ENCODE data around the gene LRRC2.
"Not testable (repeated sequence)": the region's sequence is repeated elsewhere in the genome, so short reads cannot be mapped to it uniquely, and the experiment has no call there.

LRRC2 gene

GRCh38 chr3:46494491-46494890 lies 71.6 kb downstream of the LRRC2 start:
- DNase-seq = not testable (repeated sequence)

GRCh38 chr3:46492890-46493547 lies 73.1 kb downstream of the LRRC2 start:
- no peak for DNase-seq

DNA sequence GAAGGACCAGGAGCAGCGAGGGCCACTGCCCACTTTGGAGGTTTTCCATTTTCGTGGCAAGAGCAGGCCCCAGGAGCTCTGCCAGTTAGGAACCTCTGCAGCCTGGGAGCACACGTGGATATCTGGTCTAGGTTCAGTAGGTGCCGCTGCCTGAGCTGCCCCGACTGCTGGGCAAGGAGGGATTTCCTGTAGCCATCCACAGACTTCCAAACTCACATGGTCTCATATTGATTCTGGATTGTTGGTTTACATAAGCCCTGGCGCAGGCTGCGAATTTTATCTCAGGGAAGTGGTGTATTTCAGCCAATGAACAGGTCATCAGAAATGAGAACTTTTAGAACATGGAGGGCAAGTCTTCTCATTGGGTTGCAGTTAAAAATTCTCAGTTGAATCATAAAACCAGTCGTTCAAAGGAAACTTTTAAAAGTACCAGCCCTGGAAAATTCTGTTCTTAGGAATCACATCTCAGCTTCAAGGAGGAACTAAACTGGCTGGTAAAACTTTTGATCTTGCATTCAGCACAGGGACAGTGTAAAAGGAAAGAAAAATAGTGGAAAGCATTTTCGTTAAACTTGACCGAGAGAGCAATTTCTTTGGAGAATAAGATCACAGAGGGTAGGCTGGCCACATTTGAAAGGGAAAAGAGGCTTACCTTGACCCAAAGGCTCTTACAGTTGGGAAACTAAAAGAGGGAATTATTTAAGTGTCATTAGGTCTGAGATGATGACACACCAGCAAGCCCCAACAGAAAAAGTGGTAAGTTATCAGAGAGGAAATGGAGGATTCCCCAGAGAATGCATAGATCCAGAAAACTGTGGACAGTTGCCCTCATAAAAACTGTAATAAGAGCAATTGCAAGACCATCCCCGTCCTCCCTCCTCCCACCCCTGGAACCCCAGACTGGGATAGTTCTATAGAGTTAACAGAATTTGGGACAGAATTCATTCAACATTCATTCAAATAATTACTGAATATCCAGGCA lies 74.7 kb downstream of the LRRC2 start:
- DNase-seq = no peak

DNA sequence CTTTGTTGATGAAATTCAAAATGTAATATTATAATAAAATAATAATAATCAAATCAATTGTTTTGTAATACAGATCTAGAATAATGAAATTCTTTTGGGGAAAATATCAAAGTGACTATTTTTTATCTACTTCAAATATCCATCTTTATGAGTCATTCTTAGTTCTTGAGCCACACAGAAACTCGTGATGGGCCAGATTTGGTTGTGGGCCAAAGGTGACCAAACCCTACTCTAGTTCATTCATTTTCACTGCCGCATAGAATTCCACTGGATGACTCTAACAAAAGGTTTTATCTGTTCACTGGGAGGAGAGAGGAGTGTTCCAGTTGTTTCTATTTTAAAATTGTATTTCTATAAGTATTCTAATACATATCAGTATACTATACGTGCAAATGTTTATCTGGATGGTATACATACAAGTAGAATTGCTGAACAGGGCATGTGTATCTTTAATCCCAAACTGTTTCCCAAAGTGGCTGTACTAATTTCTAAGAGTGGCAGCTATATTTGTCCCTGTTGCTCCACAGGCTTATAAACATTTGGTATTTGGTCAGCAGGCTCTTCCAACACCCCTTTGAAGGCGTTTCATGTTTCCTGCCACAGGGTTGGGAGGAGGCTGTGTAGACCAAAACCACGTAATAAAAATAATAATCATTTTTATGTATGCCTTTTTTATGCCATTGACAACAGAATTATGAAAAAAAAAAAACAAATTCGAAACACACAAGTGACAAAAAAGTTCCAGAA lies 75.6 kb downstream of the LRRC2 start:
- no peak for DNase-seq

DNA sequence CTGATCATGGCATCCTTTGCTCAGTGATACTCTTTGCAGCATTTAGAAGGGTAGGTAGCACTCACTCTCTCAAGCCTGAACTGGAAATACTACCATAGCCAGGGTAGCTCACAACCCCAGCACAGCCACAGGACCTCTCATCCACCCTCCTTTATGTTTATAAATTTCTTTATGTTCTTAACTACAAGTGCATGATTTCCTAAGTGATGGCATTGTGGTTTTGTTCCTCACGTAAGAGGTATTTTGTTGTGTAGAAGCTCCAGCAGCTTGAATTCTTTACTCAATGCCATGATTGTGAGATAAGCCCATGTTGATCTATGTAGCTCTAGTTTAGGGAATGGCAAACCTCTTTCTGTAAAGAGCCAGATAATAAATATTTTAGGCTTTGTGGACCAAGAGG lies 76.2 kb downstream of the LRRC2 start:
- no peak for DNase-seq

GRCh38 chr3:46489381-46489780 lies 76.7 kb downstream of the LRRC2 start:
- DNase-seq = no peak

DNA sequence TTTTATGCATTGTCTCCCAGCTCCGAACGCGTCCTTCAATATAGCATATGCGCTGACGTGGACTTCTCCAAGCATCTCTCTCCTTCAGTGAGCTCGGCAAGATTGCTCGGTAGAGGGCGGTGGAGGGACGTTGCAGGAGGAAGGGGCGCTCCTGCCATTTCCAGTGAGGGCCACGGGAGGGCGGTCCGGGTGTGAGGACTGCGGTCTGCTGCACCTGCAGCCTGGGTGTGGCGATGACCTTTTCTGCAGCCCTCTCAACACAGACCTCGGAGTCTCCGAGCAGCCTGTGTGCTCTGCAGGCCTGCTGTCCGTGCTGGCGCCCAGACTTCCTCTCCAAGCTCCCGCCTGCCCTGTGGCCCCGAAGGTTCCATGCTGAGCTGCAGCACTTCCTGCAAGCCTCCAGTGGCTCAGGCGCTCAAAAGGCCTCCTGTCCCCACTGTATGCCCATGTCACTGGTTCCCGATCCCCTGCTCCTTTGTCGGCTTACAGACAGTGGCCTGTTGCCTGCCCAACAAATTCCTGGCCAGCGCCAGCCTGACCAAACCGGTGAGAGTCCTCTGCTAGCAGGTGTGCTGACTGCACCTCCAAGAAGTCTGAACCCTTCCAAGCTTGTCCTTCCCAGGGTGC lies 77.3 kb downstream of the LRRC2 start:
- DNase-seq = peak; percentile 93

DNA sequence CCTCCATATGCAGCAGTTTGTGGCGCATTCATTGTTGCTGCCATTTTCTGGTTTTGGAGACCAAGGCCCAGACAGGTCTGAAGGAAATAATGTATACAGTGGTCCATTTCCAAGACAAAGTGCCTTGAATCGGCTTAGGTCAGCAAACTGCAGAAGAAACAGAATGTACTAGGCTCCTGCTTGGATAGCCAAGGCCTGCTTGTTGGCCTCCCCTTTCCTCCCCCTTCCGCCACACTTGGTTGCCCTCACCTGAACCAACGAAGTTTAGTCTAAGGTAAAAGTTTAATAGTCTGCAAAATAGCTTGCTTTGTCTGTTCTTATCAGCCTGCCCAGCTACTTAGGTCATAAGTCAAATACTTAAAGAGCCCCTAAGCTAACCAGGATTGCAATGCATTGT lies 80.3 kb downstream of the LRRC2 start:
- no peak for DNase-seq

DNA sequence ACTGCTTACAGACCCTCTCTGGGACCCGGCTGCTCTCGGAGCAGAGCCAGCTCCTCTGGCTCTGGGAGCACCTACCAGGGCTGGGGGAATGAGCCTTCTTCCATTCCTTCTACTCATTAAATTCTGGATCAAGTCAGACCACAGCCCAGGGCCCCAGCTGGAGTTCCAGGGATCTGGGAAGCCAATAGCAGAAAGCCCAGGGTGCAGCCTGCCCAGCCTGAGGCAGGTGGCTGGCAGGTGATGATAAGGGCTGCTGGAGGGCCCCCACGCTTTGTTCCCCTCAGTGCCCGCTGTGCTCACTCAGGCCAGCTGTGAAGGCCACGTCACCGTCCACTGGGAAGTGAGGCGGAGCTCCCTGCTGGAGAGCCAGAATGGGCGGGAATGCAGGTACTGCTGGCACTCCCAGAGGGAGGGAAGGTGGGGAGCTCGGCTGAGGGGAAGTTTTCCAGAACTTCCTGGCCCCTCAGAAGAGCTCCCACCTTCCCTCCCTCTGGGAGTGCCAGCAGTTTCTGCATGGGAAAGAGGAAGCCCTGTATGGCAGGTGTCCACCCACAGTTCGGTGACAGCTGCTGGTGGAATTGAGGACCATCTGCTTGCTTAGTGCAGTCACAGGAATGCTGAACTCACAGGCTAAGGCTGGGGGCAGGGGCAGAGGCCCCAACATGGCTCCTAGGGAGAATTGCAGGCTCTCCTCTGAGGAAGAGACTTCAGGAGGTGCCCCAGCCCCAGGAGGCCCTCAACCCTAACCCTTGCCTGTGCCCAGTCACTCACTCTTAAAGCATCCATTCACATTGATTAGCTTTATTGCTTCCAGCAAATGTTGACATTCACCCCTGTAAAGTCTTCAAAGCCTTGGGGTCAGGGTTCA lies 81.0 kb downstream of the LRRC2 start:
- DNase-seq = no peak

- DNase-seq = no peak
These were observed 81.7 kb downstream of the LRRC2 start for GRCh38 chr3:46484388-46484787.

- DNase-seq = no peak
These were observed 82.3 kb downstream of the LRRC2 start for GRCh38 chr3:46483825-46484224.

DNA sequence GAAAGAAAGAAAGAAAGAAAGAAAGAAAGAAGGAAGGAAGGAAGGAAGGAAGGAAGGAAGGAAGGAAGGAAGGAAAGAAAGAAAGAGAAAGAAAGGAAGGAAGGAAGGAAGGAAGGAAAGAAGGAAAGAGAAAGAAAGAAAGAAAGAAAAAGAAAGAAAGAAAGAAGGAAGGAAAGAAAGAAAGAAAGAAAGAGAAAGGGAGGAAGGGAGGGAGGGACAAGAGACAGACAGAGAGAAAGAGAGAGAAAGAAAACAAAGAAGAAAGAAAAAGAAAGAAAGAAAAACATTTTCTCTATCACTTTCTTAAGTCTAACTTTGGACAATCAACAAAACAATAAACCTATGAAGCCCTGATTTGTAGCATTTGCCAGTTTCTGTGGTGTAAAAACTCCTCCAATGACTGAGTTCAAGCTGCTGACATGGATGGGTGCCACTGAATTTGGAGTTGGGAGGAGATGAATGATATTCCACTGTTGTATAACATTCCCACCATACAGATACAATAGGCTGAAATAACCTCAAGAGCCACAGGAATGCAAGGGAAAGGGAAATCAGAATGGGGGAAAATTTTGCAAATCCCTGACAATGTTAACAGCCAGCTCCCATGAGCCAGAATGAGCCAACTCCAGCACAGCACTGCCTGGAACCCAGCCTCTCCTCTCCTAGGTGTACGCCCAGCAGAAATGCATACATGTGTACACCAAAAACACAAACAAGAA lies 83.3 kb downstream of the LRRC2 start:
- no peak for DNase-seq

GRCh38 chr3:46481636-46482035 lies 84.5 kb downstream of the LRRC2 start:
- no peak for DNase-seq

DNA sequence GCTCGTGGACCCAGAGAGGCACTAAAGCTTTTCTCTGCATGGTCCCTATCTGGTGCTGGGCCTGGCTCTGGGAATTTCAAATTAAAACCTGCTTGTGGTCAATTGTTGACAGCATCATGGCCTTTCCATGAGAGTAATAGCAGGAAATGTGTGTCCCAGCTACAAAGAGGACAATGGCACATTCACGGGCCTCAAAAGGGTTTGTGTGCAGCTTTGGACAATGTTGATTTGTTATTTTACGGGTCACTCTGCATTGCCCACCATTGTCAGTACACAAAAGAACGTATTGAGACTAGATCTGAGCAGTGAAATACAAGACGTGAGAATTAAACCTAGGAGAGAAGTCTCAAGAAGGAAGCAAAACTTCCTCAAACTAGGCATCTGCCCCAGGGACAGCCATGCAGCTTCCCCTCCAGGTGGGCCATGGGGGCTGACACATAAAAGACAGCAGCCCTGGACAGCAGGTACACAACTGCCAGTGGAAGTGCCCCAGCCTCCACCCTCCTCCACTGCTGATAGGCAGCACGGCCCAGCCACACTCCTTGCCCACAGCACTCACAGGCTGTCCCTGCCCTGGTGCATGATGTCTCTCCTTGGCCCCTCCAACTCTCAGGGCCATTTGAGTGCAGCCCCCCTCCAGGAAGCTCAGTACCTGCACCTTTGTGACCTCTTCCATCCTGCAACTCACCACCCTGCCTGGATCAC lies 85.5 kb downstream of the LRRC2 start:
- DNase-seq = no peak

- no peak for DNase-seq
These were observed 86.4 kb downstream of the LRRC2 start for GRCh38 chr3:46479696-46480095.

DNA sequence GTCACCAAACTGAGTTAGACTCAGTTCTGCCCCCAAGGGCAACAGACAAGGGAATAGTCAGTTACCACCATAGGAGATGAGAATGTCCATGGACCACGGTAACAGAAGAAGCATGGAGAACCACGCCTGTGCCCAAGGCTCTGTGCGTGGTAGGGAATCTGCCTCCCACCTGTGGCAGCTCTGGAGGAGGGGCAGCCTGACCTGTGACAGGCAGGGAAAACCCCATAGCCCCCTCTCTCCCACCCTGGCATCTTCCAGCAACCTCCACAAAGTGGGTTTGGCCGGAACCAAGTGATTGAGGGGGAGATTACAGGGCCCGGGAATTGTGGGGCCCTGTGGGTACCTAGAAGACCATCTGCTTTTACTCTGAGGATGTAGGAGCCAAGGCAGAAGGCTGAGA lies 87.1 kb downstream of the LRRC2 start:
- no peak for DNase-seq

DNA sequence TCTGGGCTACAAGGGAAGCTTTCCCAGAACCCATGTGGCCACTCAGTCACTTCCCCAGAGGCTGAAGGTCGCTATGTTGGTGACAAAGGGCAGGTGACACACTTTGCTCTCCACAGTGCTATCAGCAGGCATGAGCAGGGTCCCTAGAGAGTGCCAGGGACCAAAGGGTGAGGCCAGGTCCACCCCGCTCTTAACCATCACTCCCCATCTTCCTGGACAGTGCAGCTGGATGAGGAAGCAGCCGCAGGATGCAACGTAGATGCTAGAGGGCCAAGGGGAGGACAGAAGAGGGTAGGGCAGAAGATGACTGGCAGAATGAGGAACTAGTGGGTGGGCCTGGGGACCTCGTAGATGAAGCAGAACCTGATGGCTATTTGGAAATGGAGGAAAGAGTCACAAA lies 87.8 kb downstream of the LRRC2 start:
- no peak for DNase-seq

DNA sequence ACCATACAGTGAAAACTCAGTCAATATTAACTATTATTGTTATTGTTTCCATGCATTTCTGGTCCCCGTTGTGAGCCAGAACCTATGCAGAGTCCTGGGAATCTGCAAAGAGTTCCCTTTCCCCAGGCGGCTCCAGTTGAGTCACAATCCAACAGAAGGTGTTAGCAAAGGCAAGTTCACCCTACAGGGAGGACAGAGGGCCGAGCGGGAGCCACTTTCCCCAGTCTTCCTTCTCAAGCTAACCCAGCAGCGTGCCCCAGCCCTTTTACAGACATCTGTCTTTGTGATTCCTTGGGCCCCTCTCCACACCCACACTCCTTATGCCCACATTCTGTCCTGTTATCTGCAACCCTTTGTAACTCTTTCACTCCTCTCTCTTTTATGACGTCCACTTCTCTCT lies 88.3 kb downstream of the LRRC2 start:
- DNase-seq = no peak

GRCh38 chr3:46477145-46477544 lies 89.0 kb downstream of the LRRC2 start:
- no peak for DNase-seq

- no peak for DNase-seq
These were observed 93.4 kb downstream of the LRRC2 start for GRCh38 chr3:46472736-46473135.
